ENCODE results near the gene RANBP17. TPM values are rescaled to one million over a fixed set of nuclear protein-coding genes. Genes with fewer than 3 reads are reported as not detected.

RANBP17 gene
- total RNA-seq, 1 donor from 2014 or later: 15.7 TPM

DNA sequence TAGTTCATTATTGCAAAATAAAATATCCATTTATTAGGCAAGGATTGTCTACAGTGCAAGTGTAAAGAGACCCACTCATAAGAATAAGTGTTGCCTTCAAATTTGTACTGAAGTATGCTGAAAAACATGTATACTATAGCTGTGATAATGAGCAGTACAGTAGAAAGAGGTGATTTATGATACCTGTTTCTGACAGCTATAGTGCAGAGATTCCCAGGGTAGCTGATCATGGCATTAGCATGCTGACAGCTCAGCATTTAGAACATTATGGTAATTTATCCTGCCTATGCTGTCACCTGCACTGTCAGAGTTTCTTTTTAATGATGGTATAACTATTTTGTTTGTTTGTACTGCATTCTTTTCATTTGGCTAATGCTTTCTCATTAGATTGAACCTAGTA, 269.7 kb downstream of the RANBP17 start:
- no peak for DNase-seq (ENCODE audit: extremely low spot score, unreplicated experiment)
- Mint-ChIP-seq H3K36me3 (ENCODE audit: unreplicated experiment) (no peaks in the 10 kb centered on the region), H3K4me3 (ENCODE audit: unreplicated experiment) (no peak overlapping the region), H3K4me1 (ENCODE audit: unreplicated experiment) (peaks cover 6% of the 10 kb centered on the region), H3K9me3 (ENCODE audit: unreplicated experiment) (peaks cover 11% of the 10 kb centered on the region), H3K27me3 (ENCODE audit: unreplicated experiment) (no peaks in the 10 kb centered on the region), H3K27ac (ENCODE audit: unreplicated experiment) (no peak overlapping the region)
- no peak for TF ChIP-seq CTCF (IDR thresholded peaks at IDR 0.05)

DNA sequence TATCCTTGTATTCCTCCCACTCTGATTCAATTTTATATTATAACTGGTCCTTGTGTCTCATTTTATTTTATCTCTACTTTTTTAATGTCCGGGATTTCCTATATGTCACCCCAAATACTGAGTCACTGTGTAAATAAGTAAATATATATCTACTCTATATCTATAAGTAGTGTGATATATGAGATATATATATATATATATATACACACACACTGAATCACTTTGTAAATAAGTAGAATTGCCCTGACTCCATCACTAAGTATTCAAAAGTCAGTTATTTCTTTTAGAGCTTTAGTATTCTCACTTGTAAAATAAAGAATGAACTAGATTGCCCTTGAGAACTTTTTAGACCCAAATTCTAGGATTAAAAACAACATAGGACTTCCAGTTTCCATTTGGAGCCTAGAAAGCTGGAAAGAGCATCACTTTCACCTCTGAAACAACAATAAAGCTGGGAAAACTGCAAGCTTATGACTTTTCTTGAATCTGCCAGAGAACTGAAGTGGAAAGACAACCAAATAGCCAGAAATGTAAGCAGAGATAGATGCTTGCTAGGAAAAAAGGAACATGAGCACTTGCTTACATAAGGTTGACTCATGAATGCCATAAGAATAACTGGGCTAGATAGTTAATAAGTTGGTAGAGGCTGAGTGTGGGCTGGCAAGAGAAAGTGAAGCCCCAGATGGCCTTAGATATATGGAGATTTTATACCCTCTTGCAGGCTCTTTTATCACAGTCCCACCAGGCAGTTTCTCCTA, 276.1 kb downstream of the RANBP17 start:
- Mint-ChIP-seq H3K4me1 (ENCODE audit: unreplicated experiment) (peaks cover 11% of the 10 kb centered on the region), H3K27ac (ENCODE audit: unreplicated experiment) (peak overlapping the region; percentile 53), H3K9me3 (ENCODE audit: unreplicated experiment) (no peaks in the 10 kb centered on the region), H3K27me3 (ENCODE audit: unreplicated experiment) (no peaks in the 10 kb centered on the region), H3K4me3 (ENCODE audit: unreplicated experiment) (no peak overlapping the region), H3K36me3 (ENCODE audit: unreplicated experiment) (no peaks in the 10 kb centered on the region)
- no peak for TF ChIP-seq CTCF (IDR thresholded peaks at IDR 0.05)
- DNase-seq (ENCODE audit: extremely low spot score, unreplicated experiment): no peak

DNA sequence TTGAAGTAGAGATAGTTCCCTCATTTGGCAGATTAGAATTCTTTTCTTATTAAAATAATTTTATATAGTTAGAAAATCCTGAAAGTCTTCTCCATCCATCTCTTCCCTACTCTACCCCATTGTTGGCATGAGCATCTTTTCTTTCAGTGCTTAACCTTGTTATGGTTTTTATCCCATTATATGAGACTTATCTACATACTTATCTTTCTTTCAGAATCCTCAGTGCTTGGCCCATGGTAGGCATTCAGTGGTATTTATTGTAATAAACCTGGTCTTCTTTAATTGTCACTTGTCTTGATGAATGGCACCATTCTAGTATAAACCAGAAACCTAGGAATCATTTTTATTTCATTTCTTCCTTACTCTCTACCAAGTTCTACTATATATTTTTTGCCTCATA, 277.4 kb downstream of the RANBP17 start:
- no peaks in the 10 kb centered on the region for H3K27me3 Mint-ChIP-seq (ENCODE audit: unreplicated experiment)
- no peak for TF ChIP-seq CTCF (IDR thresholded peaks at IDR 0.05)
- peaks cover 11% of the 10 kb centered on the region for H3K4me1 Mint-ChIP-seq (ENCODE audit: unreplicated experiment)
- H3K9me3 Mint-ChIP-seq (ENCODE audit: unreplicated experiment): no peaks in the 10 kb centered on the region
- no peak overlapping the region for H3K4me3 Mint-ChIP-seq (ENCODE audit: unreplicated experiment)
- no peak overlapping the region for H3K27ac Mint-ChIP-seq (ENCODE audit: unreplicated experiment)
- H3K36me3 Mint-ChIP-seq (ENCODE audit: unreplicated experiment): no peaks in the 10 kb centered on the region
- no peak for DNase-seq (ENCODE audit: extremely low spot score, unreplicated experiment)

- no peak for TF ChIP-seq CTCF (IDR thresholded peaks at IDR 0.05)
- peaks cover 10% of the 10 kb centered on the region for H3K4me1 Mint-ChIP-seq (ENCODE audit: unreplicated experiment)
- no peak overlapping the region for H3K27ac Mint-ChIP-seq (ENCODE audit: unreplicated experiment)
- H3K36me3 Mint-ChIP-seq (ENCODE audit: unreplicated experiment): no peaks in the 10 kb centered on the region
- H3K4me3 Mint-ChIP-seq (ENCODE audit: unreplicated experiment): no peak overlapping the region
- H3K9me3 Mint-ChIP-seq (ENCODE audit: unreplicated experiment): no peaks in the 10 kb centered on the region
- no peak for DNase-seq (ENCODE audit: extremely low spot score, unreplicated experiment)
- no peaks in the 10 kb centered on the region for H3K27me3 Mint-ChIP-seq (ENCODE audit: unreplicated experiment)
These were observed 280.8 kb downstream of the RANBP17 start for GRCh38 chr5:171142617-171143016.

GRCh38 chr5:171143171-171143570, 281.4 kb downstream of the RANBP17 start:
- H3K4me1 Mint-ChIP-seq (ENCODE audit: unreplicated experiment): peaks cover 5% of the 10 kb centered on the region
- no peak overlapping the region for H3K4me3 Mint-ChIP-seq (ENCODE audit: unreplicated experiment)
- H3K27me3 Mint-ChIP-seq (ENCODE audit: unreplicated experiment): no peaks in the 10 kb centered on the region
- H3K9me3 Mint-ChIP-seq (ENCODE audit: unreplicated experiment): no peaks in the 10 kb centered on the region
- H3K27ac Mint-ChIP-seq (ENCODE audit: unreplicated experiment): no peak overlapping the region
- no peaks in the 10 kb centered on the region for H3K36me3 Mint-ChIP-seq (ENCODE audit: unreplicated experiment)
- TF ChIP-seq CTCF (IDR thresholded peaks at IDR 0.05): no peak
- DNase-seq (ENCODE audit: extremely low spot score, unreplicated experiment): no peak

All from osteocyte (in vitro differentiated cells).